K562 (cell line): Measurements from ENCODE around the gene LAPTM5.

Source experiments
- CTCF ChIP-seq, 3 experiments: IDR thresholded peaks in 2 of 3; conservative IDR thresholded peaks in 1 of 3; 2 replicates each; pipeline ENCODE4 v1.5.1; 2011 to 2012; ENCODE audit warnings: low read length in 3 of 3, mild to moderate bottlenecking in 3 of 3, control low read depth in 2 of 3, improper control_type of control experiment in 1 of 3, inconsistent platforms in 1 of 3, low read depth in 1 of 3, mixed read lengths in 1 of 3, moderate library complexity in 1 of 3; ENCODE audit not compliant: insufficient read depth in 2 of 3
- EP300 ChIP-seq: IDR thresholded peaks from 2 replicates; pipeline ENCODE4 v1.6.1; 2012; ENCODE audit warnings: low read length, improper control_type of control experiment
- SMARCC2 ChIP-seq: fragments of 450-650 bp; IDR thresholded peaks from 2 replicates; pipeline ENCODE4 v1.6.1; 2017; ENCODE audit warnings: antibody characterized with exemption, moderate library complexity, mild to moderate bottlenecking, low read depth

- TF ChIP-seq SMARCC2 (no peak), EP300 (no peak), CTCF (IDR thresholded peaks at IDR 0.05 in 2 of 3, conservative IDR thresholded peaks at IDR 0.05 in 1 of 3; ENCODE audit: insufficient read depth in 2 of 3, low read depth in 1 of 3, low read length in 3 of 3) (no peak)
Observed at GRCh38 chr1:30686236-30686935, 71.2 kb downstream of the LAPTM5 start.
